Islet precursor cell (in vitro differentiated cells): Measurements from ENCODE around the gene YWHAQ.

Experiments used
- DNase-seq: peaks from one replicate; pipeline ENCODE4 v3.0.0-alpha.2; 2018

The YWHAQ gene

DNA sequence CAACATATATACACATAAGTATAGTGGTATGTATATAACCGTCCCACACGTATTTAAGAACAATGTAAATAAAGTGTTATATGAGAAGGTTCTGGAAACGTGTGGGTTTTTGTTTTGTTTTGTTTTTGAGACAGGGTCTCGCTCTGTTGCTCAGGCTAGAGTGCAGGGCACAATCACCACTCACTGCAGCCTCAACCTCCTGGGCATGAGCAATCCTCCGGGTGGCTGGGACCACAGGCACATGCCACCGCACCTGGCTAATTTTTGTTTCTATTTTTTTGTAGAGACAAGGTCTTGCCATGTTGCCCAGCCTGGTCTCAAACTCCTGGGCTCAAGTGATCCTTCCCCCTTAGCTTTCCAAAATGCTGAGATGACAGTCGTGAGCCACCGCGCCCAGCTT is 81.4 kb downstream of the YWHAQ start:
- DNase-seq = no peak

DNA sequence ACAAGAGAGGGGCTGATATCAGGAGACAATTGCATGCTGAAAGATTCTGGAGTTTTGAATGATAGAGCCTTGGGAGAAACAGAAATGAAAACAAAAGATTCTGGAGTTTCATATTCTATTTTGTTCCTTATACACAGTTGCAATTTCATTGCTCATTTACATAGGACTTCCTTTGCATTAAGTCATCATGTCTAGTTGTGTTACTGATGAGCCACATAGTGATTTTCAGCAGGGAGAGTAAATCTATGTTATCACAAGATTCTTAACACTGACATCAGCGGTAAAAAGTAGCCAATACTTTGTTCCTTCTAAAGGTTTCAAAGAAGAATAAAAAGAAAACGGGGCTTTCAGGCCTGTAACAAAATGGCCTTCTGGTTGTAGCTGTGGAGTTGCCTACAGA is 82.3 kb downstream of the YWHAQ start:
- no peak for DNase-seq

DNA sequence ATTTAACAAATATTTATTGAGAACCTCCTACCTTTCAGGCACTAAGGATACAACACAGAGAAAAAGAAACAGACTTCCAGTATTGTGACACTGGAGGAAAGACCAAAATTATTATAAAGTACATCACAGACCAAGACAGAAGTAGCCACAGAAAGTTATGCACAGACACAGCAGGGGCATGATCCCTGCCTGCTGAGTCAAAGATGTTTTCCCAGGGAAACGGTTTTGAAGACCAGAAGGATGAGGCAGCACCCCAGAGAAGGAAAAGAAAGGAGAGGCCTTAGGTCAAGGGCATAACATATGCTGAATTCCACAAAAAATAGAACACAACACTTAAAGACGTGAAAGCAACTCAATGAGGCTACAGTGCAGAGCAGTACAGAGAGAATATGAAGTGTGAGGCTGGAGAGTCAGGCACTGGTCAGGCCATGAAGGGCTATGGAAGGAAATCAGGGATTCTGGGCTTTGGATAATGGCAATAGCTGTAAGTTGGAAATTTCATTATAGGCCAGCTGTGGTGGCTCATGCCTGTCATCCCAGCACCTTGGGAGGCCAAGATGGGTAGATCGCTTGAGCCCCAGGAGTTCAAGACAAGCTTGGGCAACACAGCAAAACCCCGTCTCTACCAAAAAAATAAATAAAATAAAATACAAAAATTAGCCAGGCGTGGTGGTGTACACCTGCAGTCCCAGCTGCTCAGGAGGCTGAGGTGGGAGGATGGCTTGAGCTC is 83.4 kb downstream of the YWHAQ start:
- no peak for DNase-seq

DNA sequence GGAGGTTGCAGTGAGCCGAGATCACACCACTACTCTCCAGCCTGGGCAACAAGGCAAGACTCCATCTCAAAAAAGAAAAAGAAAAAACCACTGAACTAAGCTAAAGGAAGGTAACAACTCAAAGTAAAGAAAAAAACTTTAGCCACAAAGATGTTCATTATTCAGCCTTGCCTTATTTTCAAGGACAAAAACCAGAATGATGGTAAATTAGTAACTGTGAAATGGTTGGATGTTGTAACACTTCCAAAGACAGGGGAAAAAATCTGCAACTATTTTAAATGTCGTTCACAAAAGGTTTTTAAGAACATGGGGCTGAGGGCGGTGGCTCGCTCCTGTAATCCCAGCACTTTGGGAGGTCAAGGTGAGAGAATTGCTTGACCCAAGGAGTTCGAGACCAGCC is 85.3 kb downstream of the YWHAQ start:
- DNase-seq = no peak

DNA sequence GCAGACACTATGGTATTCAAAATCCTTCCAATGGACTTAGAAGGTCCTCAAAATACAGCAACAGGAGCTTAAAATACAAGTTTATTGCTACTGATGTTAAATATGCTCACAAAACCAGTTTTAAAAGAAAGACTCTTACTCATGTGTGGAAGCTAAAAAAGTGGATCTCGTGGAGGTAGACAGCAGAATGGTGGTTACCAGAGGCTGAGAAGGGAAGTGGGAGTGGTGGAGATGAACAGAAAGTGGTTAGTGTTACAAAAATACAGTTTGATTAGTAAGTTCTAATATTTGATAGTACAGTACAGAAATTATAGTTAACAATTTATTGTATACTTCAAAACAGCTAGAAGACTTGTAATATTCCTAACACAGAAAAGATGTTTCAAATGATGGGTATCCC is 87.2 kb downstream of the YWHAQ start:
- DNase-seq = no peak

DNA sequence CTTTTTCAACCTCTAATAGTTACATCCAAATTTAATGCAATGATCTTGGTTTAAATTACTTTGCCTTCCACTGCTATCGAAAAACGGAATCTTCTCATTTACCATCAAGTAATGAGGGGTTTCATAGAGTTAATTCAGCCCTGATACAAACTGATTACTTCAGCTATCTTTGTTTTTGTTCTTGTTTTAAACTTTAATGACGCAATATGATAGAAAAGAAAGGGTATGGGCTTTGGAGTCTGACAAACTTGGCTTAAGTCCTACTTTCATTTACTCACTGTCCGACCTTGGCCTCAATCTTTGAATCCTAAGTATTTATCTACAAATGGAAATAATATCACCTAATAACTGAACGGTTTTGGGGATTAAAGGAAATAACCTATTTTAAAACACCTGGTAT is 91.3 kb downstream of the YWHAQ start:
- DNase-seq = no peak

DNA sequence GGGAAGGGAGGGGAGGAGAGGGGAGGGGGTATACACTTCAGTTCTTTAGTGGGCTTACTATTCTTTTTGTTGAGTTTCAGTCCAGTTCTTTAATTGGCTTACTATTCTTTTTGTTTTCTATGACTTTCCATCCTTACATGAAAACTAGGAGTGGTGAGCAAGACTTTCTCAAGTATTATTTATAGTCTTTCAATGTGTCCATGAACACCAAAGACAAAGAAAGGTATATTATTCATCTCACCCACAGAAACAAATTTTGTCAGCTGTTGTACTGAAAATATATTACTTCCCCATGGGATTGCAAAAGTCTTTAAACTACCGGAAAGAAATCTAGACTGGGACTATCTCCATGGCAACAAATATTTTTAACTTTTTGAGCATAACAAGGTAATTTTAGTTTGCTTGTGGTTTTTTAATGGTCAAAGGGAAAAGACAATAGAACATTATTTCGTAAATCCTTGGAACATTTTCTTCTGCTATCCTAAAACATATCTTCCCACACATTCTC is 92.7 kb downstream of the YWHAQ start:
- DNase-seq = no peak

DNA sequence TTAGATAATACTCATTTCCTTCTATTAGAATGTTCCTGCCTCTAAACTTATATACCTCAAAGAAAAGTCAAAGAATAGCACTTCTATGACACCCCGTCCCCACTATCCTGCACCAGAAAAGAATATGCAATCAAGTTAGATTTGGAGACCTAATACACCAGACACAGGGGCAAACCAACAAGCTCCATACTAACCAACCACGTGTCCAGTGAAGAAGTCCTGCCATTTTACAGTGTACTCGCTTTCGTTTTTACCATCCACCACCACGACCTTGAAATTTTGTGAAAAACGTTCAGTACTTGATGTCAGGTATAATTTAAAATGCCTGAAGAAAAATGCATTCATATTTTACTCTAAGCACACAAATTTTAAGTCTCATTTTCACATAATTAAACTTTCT is 94.3 kb downstream of the YWHAQ start:
- no peak for DNase-seq

DNA sequence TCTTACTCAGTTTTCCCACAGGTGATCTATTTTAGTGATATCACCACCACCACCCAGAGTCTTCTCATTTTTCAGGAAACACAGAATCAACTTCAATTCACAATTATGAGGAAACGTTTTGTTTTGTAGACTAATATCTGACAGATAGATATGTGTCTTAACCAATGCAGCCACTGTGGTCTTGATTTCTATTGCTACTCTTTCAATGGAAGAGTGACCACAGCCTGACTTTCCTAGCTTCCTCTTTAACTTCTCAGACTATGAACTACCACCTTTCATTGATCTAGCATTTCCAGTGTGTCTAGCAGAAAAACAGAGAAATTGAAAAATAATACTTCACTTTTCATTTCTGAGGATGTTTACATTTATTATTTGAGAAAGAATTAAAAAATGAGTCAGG is 95.6 kb downstream of the YWHAQ start:
- DNase-seq = no peak
